Peyer's patch (tissue), 4 donors: ENCODE measurements around the gene SETD2.

Experiments used
- POLR2A ChIP-seq, 2 donors: fragments of 450-650 bp; IDR thresholded peaks; one replicate each; pipeline ENCODE4 v1.5.1; 2017; ENCODE audit warnings: antibody characterized with exemption in 2 of 2, mild to moderate bottlenecking in 2 of 2, moderate library complexity in 2 of 2
- TF ChIP-seq, protein P1 (sequence below), 6 experiments: fragments of 450-650 bp in 4 of 6; fragments of 200-600 bp in 2 of 6; sonication (generic) in 1 of 6; IDR thresholded peaks; one replicate each; pipeline ENCODE4 v1.5.1; 2017 to 2019; ENCODE audit warnings: antibody characterized with exemption in 6 of 6, mild to moderate bottlenecking in 3 of 6, moderate library complexity in 1 of 6

DNA sequence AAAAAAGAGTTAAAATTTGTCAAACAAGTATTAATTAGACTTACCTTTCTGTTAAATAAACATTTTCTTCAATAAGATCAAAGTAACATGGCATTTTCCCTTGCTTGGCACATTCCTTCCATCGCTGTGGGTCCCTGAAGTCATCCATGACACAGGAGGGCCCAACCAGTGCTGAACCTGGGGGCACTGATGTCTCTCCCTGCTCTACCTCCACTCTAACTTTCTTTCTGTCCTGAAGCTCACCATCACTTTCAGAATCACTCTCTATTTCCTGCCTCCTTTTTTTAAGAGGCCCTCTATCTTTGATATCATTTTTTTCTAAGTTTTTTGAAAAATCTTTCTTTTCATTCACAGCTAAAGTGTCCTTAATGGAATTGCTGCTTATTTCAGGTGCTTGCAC is 43.8 kb downstream of the SETD2 start:
- TF ChIP-seq, protein P1, sequence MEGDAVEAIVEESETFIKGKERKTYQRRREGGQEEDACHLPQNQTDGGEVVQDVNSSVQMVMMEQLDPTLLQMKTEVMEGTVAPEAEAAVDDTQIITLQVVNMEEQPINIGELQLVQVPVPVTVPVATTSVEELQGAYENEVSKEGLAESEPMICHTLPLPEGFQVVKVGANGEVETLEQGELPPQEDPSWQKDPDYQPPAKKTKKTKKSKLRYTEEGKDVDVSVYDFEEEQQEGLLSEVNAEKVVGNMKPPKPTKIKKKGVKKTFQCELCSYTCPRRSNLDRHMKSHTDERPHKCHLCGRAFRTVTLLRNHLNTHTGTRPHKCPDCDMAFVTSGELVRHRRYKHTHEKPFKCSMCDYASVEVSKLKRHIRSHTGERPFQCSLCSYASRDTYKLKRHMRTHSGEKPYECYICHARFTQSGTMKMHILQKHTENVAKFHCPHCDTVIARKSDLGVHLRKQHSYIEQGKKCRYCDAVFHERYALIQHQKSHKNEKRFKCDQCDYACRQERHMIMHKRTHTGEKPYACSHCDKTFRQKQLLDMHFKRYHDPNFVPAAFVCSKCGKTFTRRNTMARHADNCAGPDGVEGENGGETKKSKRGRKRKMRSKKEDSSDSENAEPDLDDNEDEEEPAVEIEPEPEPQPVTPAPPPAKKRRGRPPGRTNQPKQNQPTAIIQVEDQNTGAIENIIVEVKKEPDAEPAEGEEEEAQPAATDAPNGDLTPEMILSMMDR (IDR thresholded peaks at IDR 0.05), result no peak
- TF ChIP-seq POLR2A (IDR thresholded peaks at IDR 0.05), result no peak
